Peyer's patch (tissue), 4 donors: ENCODE data around the gene ANO4.

Source experiments
- POLR2A ChIP-seq, 2 donors: fragments of 450-650 bp; IDR thresholded peaks; one replicate each; pipeline ENCODE4 v1.5.1; 2017; ENCODE audit warnings: antibody characterized with exemption in 2 of 2, mild to moderate bottlenecking in 2 of 2, moderate library complexity in 2 of 2
- TF ChIP-seq, protein P1 (sequence below), 6 experiments: fragments of 450-650 bp in 4 of 6; fragments of 200-600 bp in 2 of 6; sonication (generic) in 1 of 6; IDR thresholded peaks; one replicate each; pipeline ENCODE4 v1.5.1; 2017 to 2019; ENCODE audit warnings: antibody characterized with exemption in 6 of 6, mild to moderate bottlenecking in 3 of 6, moderate library complexity in 1 of 6

DNA sequence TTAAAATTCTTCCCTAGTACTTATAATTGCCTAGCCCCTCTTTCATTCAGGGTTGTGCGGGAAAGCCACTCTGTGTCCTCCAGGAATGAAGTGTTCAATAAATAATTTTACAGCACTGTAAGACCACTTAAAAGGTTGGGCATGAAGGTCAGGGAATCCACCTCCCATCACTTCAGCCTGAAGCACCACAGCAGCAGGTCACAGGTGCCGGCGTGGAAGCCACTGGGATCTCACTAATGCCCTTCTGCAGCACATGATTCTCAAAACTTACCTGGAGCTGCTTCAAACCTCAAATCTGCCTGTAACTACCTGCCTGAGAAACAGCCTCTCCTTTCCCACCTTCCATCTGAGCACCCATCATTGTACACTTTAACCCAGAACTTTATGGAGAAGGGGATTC is 159.5 kb downstream of the ANO4 start:
- TF ChIP-seq, protein P1, sequence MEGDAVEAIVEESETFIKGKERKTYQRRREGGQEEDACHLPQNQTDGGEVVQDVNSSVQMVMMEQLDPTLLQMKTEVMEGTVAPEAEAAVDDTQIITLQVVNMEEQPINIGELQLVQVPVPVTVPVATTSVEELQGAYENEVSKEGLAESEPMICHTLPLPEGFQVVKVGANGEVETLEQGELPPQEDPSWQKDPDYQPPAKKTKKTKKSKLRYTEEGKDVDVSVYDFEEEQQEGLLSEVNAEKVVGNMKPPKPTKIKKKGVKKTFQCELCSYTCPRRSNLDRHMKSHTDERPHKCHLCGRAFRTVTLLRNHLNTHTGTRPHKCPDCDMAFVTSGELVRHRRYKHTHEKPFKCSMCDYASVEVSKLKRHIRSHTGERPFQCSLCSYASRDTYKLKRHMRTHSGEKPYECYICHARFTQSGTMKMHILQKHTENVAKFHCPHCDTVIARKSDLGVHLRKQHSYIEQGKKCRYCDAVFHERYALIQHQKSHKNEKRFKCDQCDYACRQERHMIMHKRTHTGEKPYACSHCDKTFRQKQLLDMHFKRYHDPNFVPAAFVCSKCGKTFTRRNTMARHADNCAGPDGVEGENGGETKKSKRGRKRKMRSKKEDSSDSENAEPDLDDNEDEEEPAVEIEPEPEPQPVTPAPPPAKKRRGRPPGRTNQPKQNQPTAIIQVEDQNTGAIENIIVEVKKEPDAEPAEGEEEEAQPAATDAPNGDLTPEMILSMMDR (IDR thresholded peaks at IDR 0.05): no peak
- TF ChIP-seq POLR2A (IDR thresholded peaks at IDR 0.05): no peak
